ENCODE data around the gene OR14K1.
"Not testable (repeated sequence)": the region's sequence is repeated elsewhere in the genome, so short reads cannot be mapped to it uniquely, and the experiment has no call there.

OR14K1 gene

DNA sequence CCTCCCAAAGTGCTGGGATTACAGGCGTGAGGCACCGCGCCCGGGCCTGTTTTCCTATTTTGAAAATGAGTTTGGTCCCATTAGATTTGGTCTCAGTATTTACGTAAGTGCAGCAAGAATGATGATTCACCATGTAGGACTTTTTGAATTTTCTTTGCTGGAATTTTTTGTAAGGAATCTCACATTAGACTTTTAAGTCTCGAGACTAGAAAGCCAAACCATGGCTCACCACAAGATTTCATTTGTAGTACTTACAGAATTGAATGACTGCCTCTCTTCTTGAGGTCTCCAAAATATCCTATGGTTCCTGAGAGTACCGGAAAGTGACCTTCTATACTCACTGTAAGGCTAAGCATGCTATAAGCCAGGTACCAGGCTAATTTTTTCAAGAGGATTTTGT is 9.2 kb downstream of the OR14K1 start:
- no peak overlapping the region for H3K27ac ChIP-seq (ENCODE audit: low read depth, low read length)
- peaks cover 3 to 18% (median 13%) of the 10 kb centered on the region in 5 donors for H3K9me3 ChIP-seq (ENCODE audit: control insufficient read depth in 5 of 5, low read length in 5 of 5)
- no peaks in the 10 kb centered on the region for H3K27me3 ChIP-seq (ENCODE audit: control insufficient read depth in 5 of 5, insufficient read depth in 4 of 5, low read length in 5 of 5)
- no peaks in the 10 kb centered on the region for H3K36me3 ChIP-seq (ENCODE audit: control insufficient read depth in 5 of 5, insufficient read depth in 5 of 5, low read length in 5 of 5)
- no peak overlapping the region for H3K4me3 ChIP-seq (ENCODE audit: low read depth in 1 of 5, low read length in 5 of 5)
- no peaks in the 10 kb centered on the region for H3K4me1 ChIP-seq (ENCODE audit: control insufficient read depth in 5 of 5, insufficient read depth in 5 of 5, low read length in 5 of 5)
- H3K9ac ChIP-seq (ENCODE audit: low read length in 5 of 5), result no peak overlapping the region

DNA sequence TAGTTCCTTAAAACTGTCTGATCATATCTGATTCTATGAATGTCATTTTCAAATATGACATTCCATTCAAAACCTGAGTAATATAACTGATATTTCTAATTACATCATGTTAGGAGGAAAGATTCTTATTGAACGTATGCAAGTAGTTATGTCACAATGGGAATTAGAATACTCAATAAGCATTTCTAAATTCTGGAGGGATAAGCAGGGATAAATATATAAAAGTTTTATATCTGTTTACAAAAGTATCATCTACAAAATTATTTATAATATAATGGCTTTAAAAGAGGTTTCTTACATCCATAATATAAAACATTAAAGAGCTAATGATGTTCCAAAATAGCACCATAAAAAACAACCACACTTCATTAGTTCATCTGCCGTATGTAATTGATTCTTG is 9.6 kb downstream of the OR14K1 start, which contains the start of gene OR14A2:
TSS of gene OR14A2 (minus strand) at position 101 of the 400 bp plus-strand sequence.
- H3K36me3 ChIP-seq (ENCODE audit: control insufficient read depth in 5 of 5, insufficient read depth in 5 of 5, low read length in 5 of 5), result no peaks in the 10 kb centered on the region
- H3K27me3 ChIP-seq (ENCODE audit: control insufficient read depth in 5 of 5, insufficient read depth in 4 of 5, low read length in 5 of 5), result no peaks in the 10 kb centered on the region
- H3K4me1 ChIP-seq (ENCODE audit: control insufficient read depth in 5 of 5, insufficient read depth in 5 of 5, low read length in 5 of 5), result no peaks in the 10 kb centered on the region
- H3K27ac ChIP-seq (ENCODE audit: low read depth, low read length), result no peak within 1 kb of the TSS
- H3K9me3 ChIP-seq (ENCODE audit: control insufficient read depth in 5 of 5, low read length in 5 of 5), result peaks cover 3 to 18% (median 13%) of the 10 kb centered on the region in 5 donors
- no peak within 1 kb of the TSS for H3K4me3 ChIP-seq (ENCODE audit: low read depth in 1 of 5, low read length in 5 of 5)
- H3K9ac ChIP-seq (ENCODE audit: low read length in 5 of 5), result no peak within 1 kb of the TSS

DNA sequence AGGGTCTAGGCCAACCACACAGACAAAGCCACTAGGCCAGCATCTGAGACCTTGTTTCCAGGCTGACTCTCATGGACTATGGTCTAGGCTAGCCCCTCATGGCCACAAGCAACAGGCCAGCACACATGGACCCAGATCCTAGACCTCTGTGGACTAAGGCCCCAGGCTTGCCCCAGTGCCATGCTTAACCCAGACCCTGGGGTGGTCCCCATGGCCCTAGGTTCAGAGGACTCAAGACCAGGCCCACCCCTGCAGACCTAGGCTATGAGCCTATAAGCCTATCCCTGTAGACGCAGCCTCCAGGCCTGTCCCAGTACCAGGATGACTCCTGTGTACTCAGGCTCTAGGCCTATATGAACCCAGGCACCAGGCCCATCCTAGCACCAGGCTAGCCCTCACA is 11.5 kb downstream of the OR14K1 start:
- Histone ChIP-seq H3K4me1 (ENCODE audit: control insufficient read depth in 5 of 5, insufficient read depth in 5 of 5, low read length in 5 of 5) (no peaks in the 10 kb centered on the region), H3K36me3 (ENCODE audit: control insufficient read depth in 5 of 5, insufficient read depth in 5 of 5, low read length in 5 of 5) (no peaks in the 10 kb centered on the region), H3K9ac (ENCODE audit: low read length in 5 of 5) (no peak overlapping the region), H3K9me3 (ENCODE audit: control insufficient read depth in 5 of 5, low read length in 5 of 5) (peaks cover 3 to 18% (median 13%) of the 10 kb centered on the region in 5 donors), H3K4me3 (ENCODE audit: low read depth in 1 of 5, low read length in 5 of 5) (peak overlapping the region in 1 of 5 donors; percentile 6), H3K27me3 (ENCODE audit: control insufficient read depth in 5 of 5, insufficient read depth in 4 of 5, low read length in 5 of 5) (no peaks in the 10 kb centered on the region), H3K27ac (ENCODE audit: low read depth, low read length) (no peak overlapping the region)

- not testable (repeated sequence) for H3K27me3 ChIP-seq (ENCODE audit: control insufficient read depth in 5 of 5, insufficient read depth in 4 of 5, low read length in 5 of 5); H3K4me1 ChIP-seq (ENCODE audit: control insufficient read depth in 5 of 5, insufficient read depth in 5 of 5, low read length in 5 of 5); H3K27ac ChIP-seq (ENCODE audit: low read depth, low read length); H3K36me3 ChIP-seq (ENCODE audit: control insufficient read depth in 5 of 5, insufficient read depth in 5 of 5, low read length in 5 of 5); H3K4me3 ChIP-seq (ENCODE audit: low read depth in 1 of 5, low read length in 5 of 5); H3K9ac ChIP-seq (ENCODE audit: low read length in 5 of 5)
- peaks cover 3 to 22% (median 12%) of the 10 kb centered on the region in 5 donors for H3K9me3 ChIP-seq (ENCODE audit: control insufficient read depth in 5 of 5, low read length in 5 of 5)
These were observed 15.9 kb downstream of the OR14K1 start for GRCh38 chr1:247754311-247754710.

DNA sequence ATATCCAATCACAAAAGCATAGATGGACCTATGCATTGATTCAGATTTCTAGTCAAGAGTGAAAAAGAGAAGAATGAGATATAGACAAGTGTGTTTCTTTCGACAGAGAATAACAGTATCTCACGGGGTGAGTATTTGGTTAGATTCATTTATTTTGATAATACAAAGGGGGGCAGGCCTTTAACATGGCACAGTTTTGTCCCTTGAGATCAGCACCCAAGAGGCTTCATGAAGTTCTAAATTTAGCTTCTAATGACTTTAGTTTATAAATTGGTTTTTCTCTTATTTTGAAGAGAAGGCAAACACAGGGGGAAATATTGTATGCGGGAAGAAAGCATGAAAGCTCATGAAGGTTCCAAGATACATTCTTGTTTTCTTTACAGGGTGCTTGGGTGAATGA is 22.0 kb downstream of the OR14K1 start, which contains the start of gene OR1C1:
TSS of gene OR1C1 (minus strand) at position 101 of the 400 bp plus-strand sequence. CDS start 2,150 bp downstream, outside the sequence.
- H3K36me3 ChIP-seq (ENCODE audit: control insufficient read depth in 5 of 5, insufficient read depth in 5 of 5, low read length in 5 of 5), result no peaks in the 10 kb centered on the region
- no peaks in the 10 kb centered on the region for H3K27me3 ChIP-seq (ENCODE audit: control insufficient read depth in 5 of 5, insufficient read depth in 4 of 5, low read length in 5 of 5)
- H3K27ac ChIP-seq (ENCODE audit: low read depth, low read length), result no peak within 1 kb of the TSS
- H3K4me1 ChIP-seq (ENCODE audit: control insufficient read depth in 5 of 5, insufficient read depth in 5 of 5, low read length in 5 of 5), result no peaks in the 10 kb centered on the region
- H3K9ac ChIP-seq (ENCODE audit: low read length in 5 of 5), result no peak within 1 kb of the TSS
- H3K9me3 ChIP-seq (ENCODE audit: control insufficient read depth in 5 of 5, low read length in 5 of 5), result peaks cover 0 to 5% (median 0%) of the 10 kb centered on the region in 5 donors
- no peak within 1 kb of the TSS for H3K4me3 ChIP-seq (ENCODE audit: low read depth in 1 of 5, low read length in 5 of 5)

DNA sequence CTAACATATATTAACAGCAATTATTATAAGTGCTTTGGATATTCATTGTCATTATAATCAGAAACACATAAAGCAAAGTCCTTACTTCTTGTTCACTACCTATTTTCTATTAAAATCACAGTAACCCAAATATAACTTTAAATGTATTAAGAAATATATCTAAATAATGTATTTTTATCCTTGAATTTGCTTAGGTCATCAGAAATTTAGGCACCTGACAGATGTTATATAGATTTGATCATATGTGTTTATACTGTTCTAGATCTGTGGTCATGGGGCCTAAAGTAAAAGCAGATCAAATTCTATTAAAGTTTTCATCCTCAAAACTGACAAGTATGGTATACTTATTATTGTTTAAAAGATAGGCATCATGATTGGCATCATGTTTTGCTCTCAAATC is 31.2 kb downstream of the OR14K1 start:
- Histone ChIP-seq H3K4me3 (ENCODE audit: low read depth in 1 of 5, low read length in 5 of 5) (no peak overlapping the region), H3K27ac (ENCODE audit: low read depth, low read length) (no peak overlapping the region), H3K9me3 (ENCODE audit: control insufficient read depth in 5 of 5, low read length in 5 of 5) (peaks cover 0 to 2% (median 0%) of the 10 kb centered on the region in 5 donors), H3K4me1 (ENCODE audit: control insufficient read depth in 5 of 5, insufficient read depth in 5 of 5, low read length in 5 of 5) (no peaks in the 10 kb centered on the region), H3K27me3 (ENCODE audit: control insufficient read depth in 5 of 5, insufficient read depth in 4 of 5, low read length in 5 of 5) (no peaks in the 10 kb centered on the region), H3K36me3 (ENCODE audit: control insufficient read depth in 5 of 5, insufficient read depth in 5 of 5, low read length in 5 of 5) (no peaks in the 10 kb centered on the region), H3K9ac (ENCODE audit: low read length in 5 of 5) (no peak overlapping the region)
